Left lobe of liver (tissue), 2 donors: Measurements from ENCODE around the gene RAB40C. TPM values are rescaled to one million over a fixed set of nuclear protein-coding genes. Genes with fewer than 3 reads are reported as not detected.
A peak's percentile ranks its signal among the peaks of the same experiment; 100 is the strongest.

Source experiments
- ATAC-seq: fragments of 200-7000 bp; cut with Tn5 transposase; one replicate; pipeline ENCODE4 v1.9.1; 2020; ENCODE audit warnings: mild to moderate bottlenecking, moderate library complexity
- DNase-seq: peaks from one replicate; pipeline ENCODE4 v3.0.0-alpha.2; 2020; ENCODE audit warnings: low spot score
- total RNA-seq: library from RNA; stranded (reverse); gene quantifications from one replicate; pipeline ENCODE4 v1.2.1, GENCODE V29; 2021
- donor health status: DM: no; HTN: no; CAD: no; lungs with moderate emphysema.
- donor health status: DM: no; HTN: yes; CAD: no.

Gene RAB40C
- total RNA-seq, 1 donor from 2014 or later = 15.5 TPM

GRCh38 chr16:675884-676564 lies 86.2 kb downstream of the RAB40C start:
- ATAC-seq (no peak), DNase-seq (no peak)

GRCh38 chr16:676565-676902 lies 86.7 kb downstream of the RAB40C start:
- DNase-seq (no peak), ATAC-seq (no peak)

GRCh38 chr16:676913-677312 lies 87.0 kb downstream of the RAB40C start:
- DNase-seq (no peak), ATAC-seq (no peak)

- no peak for ATAC-seq
- no peak for DNase-seq
Observed at GRCh38 chr16:677316-678190, 87.7 kb downstream of the RAB40C start.

GRCh38 chr16:678209-678857 lies 88.5 kb downstream of the RAB40C start:
- peak; percentile 2 for ATAC-seq

More at GRCh38 chr16:678209-678857, 88.5 kb downstream of the RAB40C start:
- DNase-seq = no peak

Other genes with a start within 250 kb of the RAB40C start
- gene AXIN1, start 237.3 kb upstream of the RAB40C start, total RNA-seq = 8.5 TPM
- gene MRPL28, start 219.5 kb upstream of the RAB40C start, total RNA-seq = 36.1 TPM
- gene PGAP6, start 208.1 kb upstream of the RAB40C start, total RNA-seq = 32.6 TPM
- 64.9 TPM for gene NME4, start 192.9 kb upstream of the RAB40C start, total RNA-seq
- gene DECR2, start 188.2 kb upstream of the RAB40C start, total RNA-seq = 109 TPM
- gene RAB11FIP3, start 164.4 kb upstream of the RAB40C start, total RNA-seq = 24.1 TPM
- gene CAPN15, start 62.4 kb upstream of the RAB40C start, total RNA-seq = 31.6 TPM
- not detected for gene PRR35, start 29.7 kb upstream of the RAB40C start, total RNA-seq
- 0.28 TPM for gene NHLRC4, start 23.1 kb upstream of the RAB40C start, total RNA-seq
- 42.1 TPM for gene PIGQ, start 20.1 kb upstream of the RAB40C start, total RNA-seq
- 0.96 TPM for gene WFIKKN1, start 40.9 kb downstream of the RAB40C start, total RNA-seq
- gene METTL26, start 46.2 kb downstream of the RAB40C start, total RNA-seq = 33.2 TPM
- gene MCRIP2, start 51.8 kb downstream of the RAB40C start, total RNA-seq = 101 TPM
- gene WDR90, start 59.3 kb downstream of the RAB40C start, total RNA-seq = 17.2 TPM
- gene RHOT2, start 78.1 kb downstream of the RAB40C start, total RNA-seq = 57.9 TPM
- 1.1 TPM for gene RHBDL1, start 85.6 kb downstream of the RAB40C start, total RNA-seq
- gene STUB1, start 90.3 kb downstream of the RAB40C start, total RNA-seq = 56.2 TPM
- 40.5 TPM for gene JMJD8, start 94.3 kb downstream of the RAB40C start, total RNA-seq
- gene WDR24, start 100.3 kb downstream of the RAB40C start, total RNA-seq = 12.2 TPM
- gene FBXL16, start 115.7 kb downstream of the RAB40C start, total RNA-seq = 0.30 TPM
- 60.0 TPM for gene METRN, start 125.1 kb downstream of the RAB40C start, total RNA-seq
- 37.1 TPM for gene ANTKMT, start 131.1 kb downstream of the RAB40C start, total RNA-seq
- 0.38 TPM for gene CCDC78, start 136.4 kb downstream of the RAB40C start, total RNA-seq
- 1.2 TPM for gene HAGHL, start 137.0 kb downstream of the RAB40C start, total RNA-seq
- gene CIAO3, start 150.9 kb downstream of the RAB40C start, total RNA-seq = 18.3 TPM
- gene MSLN, start 170.7 kb downstream of the RAB40C start, total RNA-seq = 0.08 TPM
- 9.0 TPM for gene RPUSD1, start 198.3 kb downstream of the RAB40C start, total RNA-seq
- 6.4 TPM for gene CHTF18, start 198.6 kb downstream of the RAB40C start, total RNA-seq
- not detected for gene GNG13, start 210.7 kb downstream of the RAB40C start, total RNA-seq